ENCODE measurements around the gene TMEM181. TPM values are rescaled to one million over a fixed set of nuclear protein-coding genes. Genes with fewer than 3 reads are reported as not detected.

TMEM181 gene
- total RNA-seq, 1 donor from 2014 or later, result 31.0 TPM

GRCh38 chr6:158564243-158565121 lies 4.6 kb downstream of the TMEM181 start:
- Mint-ChIP-seq H3K4me1 (ENCODE audit: low read depth, unreplicated experiment) (peaks cover 24% of the 10 kb centered on the region), H3K27ac (ENCODE audit: unreplicated experiment) (no peak overlapping the region), H3K27me3 (ENCODE audit: low read depth, unreplicated experiment) (no peaks in the 10 kb centered on the region)

GRCh38 chr6:158565122-158565429 lies 5.2 kb downstream of the TMEM181 start:
- no peaks in the 10 kb centered on the region for H3K9me3 Mint-ChIP-seq (ENCODE audit: unreplicated experiment)
- peaks cover 90% of the 10 kb centered on the region for H4K20me1 ChIP-seq (ENCODE audit: insufficient read depth, low read length)
- no peak for FAIRE-seq
- H3K27me3 ChIP-seq (ENCODE audit: insufficient read depth, low read length), result no peaks in the 10 kb centered on the region
- no peak overlapping the region for H3K9ac ChIP-seq (ENCODE audit: low read length)
- peak overlapping the region; percentile 50 for H3K4me3 Mint-ChIP-seq (ENCODE audit: unreplicated experiment)
- peaks cover 24% of the 10 kb centered on the region for H3K4me1 Mint-ChIP-seq (ENCODE audit: low read depth, unreplicated experiment)
- no peaks in the 10 kb centered on the region for H3K27me3 Mint-ChIP-seq (ENCODE audit: low read depth, unreplicated experiment)
- no peak overlapping the region for H3K4me3 ChIP-seq (ENCODE audit: insufficient read depth, low read depth, low read length)
- peaks cover 97% of the 10 kb centered on the region for H3K79me2 ChIP-seq (ENCODE audit: insufficient read depth, low read length)
- DNase-seq (ENCODE audit: low read depth), result no peak
- H3K4me2 ChIP-seq (ENCODE audit: low read length), result no peak overlapping the region
- H3K36me3 Mint-ChIP-seq (ENCODE audit: low read depth, unreplicated experiment), result peaks cover 3% of the 10 kb centered on the region
- H3K27ac ChIP-seq (ENCODE audit: low read depth, low read length), result no peak overlapping the region
- peaks cover 18% of the 10 kb centered on the region for H3K4me1 ChIP-seq (ENCODE audit: insufficient read depth, low read length)
- H3K9me3 ChIP-seq (ENCODE audit: insufficient read depth, low read depth, low read length), result no peaks in the 10 kb centered on the region
- no peak overlapping the region for H2AFZ ChIP-seq (ENCODE audit: low read depth, low read length)
- TF ChIP-seq EZH2 (IDR thresholded peaks at IDR 0.05; ENCODE audit: insufficient read depth, low read length), result no peak
- TF ChIP-seq CTCF (IDR thresholded peaks at IDR 0.05; ENCODE audit: insufficient read depth, low read depth, low read length), result no peak
- H3K36me3 ChIP-seq (ENCODE audit: insufficient read depth, low read length), result no peaks in the 10 kb centered on the region
- H3K27ac Mint-ChIP-seq (ENCODE audit: unreplicated experiment), result no peak overlapping the region

More at GRCh38 chr6:158564243-158565121, 4.6 kb downstream of the TMEM181 start:
- Histone ChIP-seq H3K4me2 (ENCODE audit: low read length) (peak overlapping the region; percentile 36), H3K9ac (ENCODE audit: low read length) (no peak overlapping the region), H3K4me3 (ENCODE audit: insufficient read depth, low read depth, low read length) (no peak overlapping the region), H3K27ac (ENCODE audit: low read depth, low read length) (no peak overlapping the region), H3K27me3 (ENCODE audit: insufficient read depth, low read length) (no peaks in the 10 kb centered on the region), H3K4me1 (ENCODE audit: insufficient read depth, low read length) (peaks cover 20% of the 10 kb centered on the region), H4K20me1 (ENCODE audit: insufficient read depth, low read length) (peaks cover 84% of the 10 kb centered on the region), H3K9me3 (ENCODE audit: insufficient read depth, low read depth, low read length) (no peaks in the 10 kb centered on the region), H3K36me3 (ENCODE audit: insufficient read depth, low read length) (no peaks in the 10 kb centered on the region), H2AFZ (ENCODE audit: low read depth, low read length) (no peak overlapping the region), H3K79me2 (ENCODE audit: insufficient read depth, low read length) (peaks cover 91% of the 10 kb centered on the region)
- Mint-ChIP-seq H3K9me3 (ENCODE audit: unreplicated experiment) (no peaks in the 10 kb centered on the region), H3K36me3 (ENCODE audit: low read depth, unreplicated experiment) (peaks cover 3% of the 10 kb centered on the region), H3K4me3 (ENCODE audit: unreplicated experiment) (no peak overlapping the region)
- DNase-seq (ENCODE audit: low read depth) (no peak), FAIRE-seq (no peak)
- no peak for TF ChIP-seq EZH2 (IDR thresholded peaks at IDR 0.05; ENCODE audit: insufficient read depth, low read length)
- no peak for TF ChIP-seq CTCF (IDR thresholded peaks at IDR 0.05; ENCODE audit: insufficient read depth, low read depth, low read length)

DNA sequence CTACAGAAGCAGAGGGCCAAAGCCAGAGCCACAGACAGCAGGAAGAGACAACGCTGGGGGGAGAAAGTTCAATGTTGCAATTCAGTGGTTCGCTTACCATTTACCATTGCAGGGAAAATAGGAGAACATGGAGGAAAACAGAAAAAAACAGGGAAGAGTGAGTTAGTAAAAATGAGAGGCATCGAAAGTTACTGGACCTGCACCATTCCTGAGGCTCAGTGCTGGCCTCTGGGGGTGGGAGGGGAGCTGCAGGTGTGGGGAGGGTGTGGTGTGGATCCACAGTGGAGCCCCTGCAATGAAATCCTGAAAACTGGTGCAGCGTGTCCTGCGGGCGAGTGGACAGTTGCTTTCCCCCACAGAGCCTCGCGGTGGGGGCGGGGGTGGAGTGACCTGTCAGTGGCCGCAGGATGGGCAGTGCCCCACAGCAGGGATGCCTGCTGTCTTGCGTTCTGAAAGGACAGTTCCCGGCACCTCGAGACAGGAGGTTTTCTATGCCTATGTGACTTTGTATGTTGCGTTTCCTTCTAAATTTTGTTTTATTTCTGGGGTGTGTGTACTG lies 5.7 kb downstream of the TMEM181 start:
- Mint-ChIP-seq H3K9me3 (ENCODE audit: unreplicated experiment) (no peaks in the 10 kb centered on the region), H3K4me1 (ENCODE audit: low read depth, unreplicated experiment) (peaks cover 24% of the 10 kb centered on the region), H3K27me3 (ENCODE audit: low read depth, unreplicated experiment) (no peaks in the 10 kb centered on the region), H3K4me3 (ENCODE audit: unreplicated experiment) (no peak overlapping the region), H3K36me3 (ENCODE audit: low read depth, unreplicated experiment) (peaks cover 5% of the 10 kb centered on the region), H3K27ac (ENCODE audit: unreplicated experiment) (no peak overlapping the region)
- Histone ChIP-seq H3K9ac (ENCODE audit: low read length) (no peak overlapping the region), H3K27ac (ENCODE audit: low read depth, low read length) (no peak overlapping the region), H4K20me1 (ENCODE audit: insufficient read depth, low read length) (peaks cover 95% of the 10 kb centered on the region), H3K27me3 (ENCODE audit: insufficient read depth, low read length) (no peaks in the 10 kb centered on the region), H3K4me3 (ENCODE audit: insufficient read depth, low read depth, low read length) (no peak overlapping the region), H3K4me2 (ENCODE audit: low read length) (no peak overlapping the region), H3K36me3 (ENCODE audit: insufficient read depth, low read length) (no peaks in the 10 kb centered on the region), H2AFZ (ENCODE audit: low read depth, low read length) (no peak overlapping the region), H3K79me2 (ENCODE audit: insufficient read depth, low read length) (peaks cover 99% of the 10 kb centered on the region), H3K4me1 (ENCODE audit: insufficient read depth, low read length) (peaks cover 18% of the 10 kb centered on the region), H3K9me3 (ENCODE audit: insufficient read depth, low read depth, low read length) (no peaks in the 10 kb centered on the region)
- FAIRE-seq, result no peak
- TF ChIP-seq CTCF (IDR thresholded peaks at IDR 0.05; ENCODE audit: insufficient read depth, low read depth, low read length) (no peak), EZH2 (IDR thresholded peaks at IDR 0.05; ENCODE audit: insufficient read depth, low read length) (no peak)
- no peak for DNase-seq (ENCODE audit: low read depth)
